PC-3 (cell line): ENCODE measurements around the gene BEST3. TPM values are rescaled to one million over a fixed set of nuclear protein-coding genes. Genes with fewer than 3 reads are reported as not detected.

Experiments
- ATAC-seq: fragments of 200-7000 bp; cut with Tn5 transposase; 2 replicates; pipeline ENCODE4 v1.9.1; 2020; ENCODE audit warnings: mild to moderate bottlenecking, moderate library complexity
- BruUV-seq: library from RNA; stranded (reverse); fragments of 400-500 nt; replicated peaks from 2 replicates; lab custom pipeline; 2021; lab: Mats Ljungman, UMichigan
- CTCF ChIA-PET: fragments of 300-600 bp; sonication (Branson Sonifier 250); formaldehyde crosslinking; loops from one replicate; lab custom pipeline; 2022; ENCODE audit warnings: antibody characterized with exemption; lab: Charles Lee
- POLR2A ChIA-PET: fragments of 300-600 bp; sonication (Branson Sonifier 250); formaldehyde crosslinking; loops from one replicate; lab custom pipeline; 2022; ENCODE audit warnings: antibody characterized with exemption; ENCODE audit not compliant: unreplicated experiment; lab: Charles Lee
- DNase-seq: peaks from one replicate; pipeline ENCODE4 v3.0.0-alpha.2; 2015
- H2AFZ ChIP-seq: fragments of 300-600 bp; sonication (generic); 2 replicates; pipeline ENCODE4 v1.6.0; 2016; ENCODE audit warnings: antibody characterized with exemption, low read length
- H3F3A ChIP-seq: fragments of 300-600 bp; sonication (generic); one replicate; pipeline ENCODE4 v1.6.0; 2017; ENCODE audit warnings: antibody characterized with exemption, low read length, control low read depth, mild to moderate bottlenecking; ENCODE audit not compliant: unreplicated experiment
- H3K27ac ChIP-seq: fragments of 300-600 bp; sonication (generic); 2 replicates; pipeline ENCODE4 v1.5.1; 2016; ENCODE audit warnings: mild to moderate bottlenecking, low read length
- H3K27me3 ChIP-seq: fragments of 300-600 bp; sonication (generic); 2 replicates; pipeline ENCODE4 v1.6.1; 2016; ENCODE audit warnings: low read length, mixed read lengths
- H3K36me3 ChIP-seq: fragments of 300-600 bp; sonication (generic); 2 replicates; pipeline ENCODE4 v1.6.1; 2016; ENCODE audit warnings: low read depth, mixed run types, low read length, mixed read lengths
- H3K4me1 ChIP-seq: fragments of 300-600 bp; sonication (generic); 2 replicates; pipeline ENCODE4 v1.5.1; 2016; ENCODE audit warnings: low read length; ENCODE audit not compliant: insufficient read depth
- H3K4me2 ChIP-seq: fragments of 300-600 bp; sonication (generic); 2 replicates; pipeline ENCODE4 v1.6.0; 2016; ENCODE audit warnings: low read length
- H3K4me3 ChIP-seq: fragments of 300-600 bp; sonication (generic); 2 replicates; pipeline ENCODE4 v1.5.1; 2016; ENCODE audit warnings: mild to moderate bottlenecking, low read length, mixed read lengths
- H3K79me2 ChIP-seq: fragments of 300-600 bp; sonication (generic); 2 replicates; pipeline ENCODE4 v1.6.1; 2017; ENCODE audit warnings: low read length, mixed read lengths
- H3K9ac ChIP-seq: fragments of 300-600 bp; sonication (generic); 2 replicates; pipeline ENCODE4 v1.6.0; 2016; ENCODE audit warnings: mild to moderate bottlenecking, low read length
- H3K9me2 ChIP-seq: fragments of 300-600 bp; sonication (generic); replicated peaks from 2 replicates; pipeline ENCODE4 v1.6.1; 2016; ENCODE audit warnings: mixed run types, low read length, mixed read lengths
- H3K9me3 ChIP-seq: fragments of 300-600 bp; sonication (generic); 2 replicates; pipeline ENCODE4 v1.6.1; 2016; ENCODE audit warnings: low read length, mixed read lengths
- H4K20me1 ChIP-seq: fragments of 300-600 bp; sonication (generic); 2 replicates; pipeline ENCODE4 v1.6.1; 2016; ENCODE audit warnings: low read length, mixed read lengths
- EZH2 ChIP-seq: fragments of 300-600 bp; sonication (generic); IDR thresholded peaks from one replicate; pipeline ENCODE4 v1.6.1; 2017; ENCODE audit warnings: antibody characterized with exemption, mild to moderate bottlenecking, low read length; ENCODE audit not compliant: unreplicated experiment
- EZH2phosphoT487 ChIP-seq: fragments of 300-600 bp; sonication (generic); IDR thresholded peaks from 2 replicates; pipeline ENCODE4 v1.6.1; 2018; ENCODE audit warnings: mild to moderate bottlenecking, antibody characterized with exemption, low read length, borderline replicate concordance
- intact Hi-C: fragments of 100-400 bp; cut with micrococcal nuclease; formaldehyde crosslinking; loops from 2 replicates; pipeline ENCODE4 v1.9.0; 2023
- total RNA-seq: library from RNA; depleted of rRNA; stranded (reverse); fragments of >200 nt; gene quantifications from 2 replicates; pipeline ENCODE4 v1.2.3, GENCODE V29; 2014
- TF ChIP-seq, protein P1 (sequence below): fragments of 300-600 bp; sonication (generic); conservative IDR thresholded peaks from 2 replicates; pipeline ENCODE4 v1.5.1; 2017; ENCODE audit warnings: antibody characterized with exemption, low read depth, mild to moderate bottlenecking, low read length

The BEST3 gene
- total RNA-seq, 1 experiment from 2014 or later: 0.55 TPM

DNA sequence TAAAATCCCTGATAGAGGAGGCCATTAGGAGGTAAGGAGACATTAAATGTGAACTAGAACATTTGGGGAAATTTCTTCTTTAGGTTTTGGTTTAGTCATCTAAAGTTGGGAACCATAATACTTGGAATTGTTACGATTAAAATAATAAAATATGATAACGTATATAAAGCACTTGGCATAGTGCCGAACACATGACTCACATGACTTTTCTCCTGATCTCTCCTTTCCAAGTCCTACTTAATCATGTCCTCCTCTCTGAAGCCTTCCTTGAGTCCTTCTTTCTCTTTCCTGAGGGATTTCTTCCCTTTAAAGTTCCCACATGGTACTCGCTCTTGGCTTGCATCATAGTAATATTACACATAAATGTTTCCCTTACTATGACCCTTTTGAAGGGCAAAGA, 20.0 kb downstream of the BEST3 start:
- intact Hi-C loops: no loop called here
- ChIA-PET POLR2A (no interaction called here), CTCF (no interaction called here)
- no peaks in the 10 kb centered on the region for H3F3A ChIP-seq
- no peak overlapping the region for H3K4me3 ChIP-seq
- no peak overlapping the region for H2AFZ ChIP-seq
- H3K27ac ChIP-seq: no peak overlapping the region
- no peak overlapping the region for H3K4me2 ChIP-seq
- H3K36me3 ChIP-seq: no peaks in the 10 kb centered on the region
- H3K4me1 ChIP-seq: peaks cover 8% of the 10 kb centered on the region; the same call in 1 of the 2 replicates
- peak; percentile 43 for ATAC-seq
- no peaks in the 10 kb centered on the region for H4K20me1 ChIP-seq
- H3K9ac ChIP-seq: no peak overlapping the region
- H3K9me3 ChIP-seq: no peaks in the 10 kb centered on the region
- TF ChIP-seq EZH2phosphoT487: no peak
- TF ChIP-seq, protein P1, sequence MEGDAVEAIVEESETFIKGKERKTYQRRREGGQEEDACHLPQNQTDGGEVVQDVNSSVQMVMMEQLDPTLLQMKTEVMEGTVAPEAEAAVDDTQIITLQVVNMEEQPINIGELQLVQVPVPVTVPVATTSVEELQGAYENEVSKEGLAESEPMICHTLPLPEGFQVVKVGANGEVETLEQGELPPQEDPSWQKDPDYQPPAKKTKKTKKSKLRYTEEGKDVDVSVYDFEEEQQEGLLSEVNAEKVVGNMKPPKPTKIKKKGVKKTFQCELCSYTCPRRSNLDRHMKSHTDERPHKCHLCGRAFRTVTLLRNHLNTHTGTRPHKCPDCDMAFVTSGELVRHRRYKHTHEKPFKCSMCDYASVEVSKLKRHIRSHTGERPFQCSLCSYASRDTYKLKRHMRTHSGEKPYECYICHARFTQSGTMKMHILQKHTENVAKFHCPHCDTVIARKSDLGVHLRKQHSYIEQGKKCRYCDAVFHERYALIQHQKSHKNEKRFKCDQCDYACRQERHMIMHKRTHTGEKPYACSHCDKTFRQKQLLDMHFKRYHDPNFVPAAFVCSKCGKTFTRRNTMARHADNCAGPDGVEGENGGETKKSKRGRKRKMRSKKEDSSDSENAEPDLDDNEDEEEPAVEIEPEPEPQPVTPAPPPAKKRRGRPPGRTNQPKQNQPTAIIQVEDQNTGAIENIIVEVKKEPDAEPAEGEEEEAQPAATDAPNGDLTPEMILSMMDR: no peak
- no peak for TF ChIP-seq EZH2
- DNase-seq: peak; percentile 66
- no peaks in the 10 kb centered on the region for H3K27me3 ChIP-seq
- BruUV-seq: no TSS peak
- H3K79me2 ChIP-seq: no peaks in the 10 kb centered on the region
- H3K9me2 ChIP-seq: no peaks in the 10 kb centered on the region

DNA sequence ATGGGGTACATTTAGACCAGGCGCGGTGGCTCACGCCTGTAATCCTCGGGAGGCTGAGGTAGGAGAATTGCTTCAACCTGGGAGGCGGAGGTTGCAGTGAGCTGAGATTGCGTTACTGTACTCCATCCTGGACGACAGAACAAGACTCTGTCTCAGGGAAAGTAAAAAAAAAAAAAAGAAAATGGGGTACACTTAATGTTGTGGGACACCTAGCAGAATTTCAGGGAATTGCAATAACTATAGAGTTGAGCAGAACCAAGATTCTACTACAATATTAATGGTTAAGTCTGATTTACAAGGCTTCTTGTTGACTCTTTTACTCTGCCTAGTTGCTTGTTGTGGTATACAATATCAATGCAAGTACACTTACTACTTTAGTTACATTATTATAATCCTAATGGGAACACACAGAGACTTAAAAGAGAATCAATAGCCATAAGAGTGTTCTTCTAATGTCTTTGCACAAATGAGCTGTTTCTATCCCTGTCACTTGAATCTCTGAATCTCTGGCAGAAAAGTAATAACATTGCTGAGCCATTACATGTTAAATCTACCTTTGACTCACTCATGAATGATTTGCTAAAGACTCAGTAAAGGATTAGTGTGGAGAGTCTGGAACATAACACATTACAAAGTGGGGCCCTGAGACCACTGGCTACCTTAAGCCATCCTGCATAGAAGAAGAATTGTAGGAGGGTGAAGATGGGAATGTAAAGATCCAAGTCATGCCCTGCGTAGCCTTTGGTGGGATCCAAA, 22.7 kb downstream of the BEST3 start:
- H3K9me3 ChIP-seq: no peaks in the 10 kb centered on the region
- DNase-seq (no peak), ATAC-seq (no peak)
- H3F3A ChIP-seq: no peaks in the 10 kb centered on the region
- H4K20me1 ChIP-seq: no peaks in the 10 kb centered on the region
- H2AFZ ChIP-seq: no peak overlapping the region
- H3K4me1 ChIP-seq: peaks cover 8% of the 10 kb centered on the region; the same call in 1 of the 2 replicates
- CTCF ChIA-PET: no interaction called here
- BruUV-seq: no TSS peak
- no peaks in the 10 kb centered on the region for H3K9me2 ChIP-seq
- POLR2A ChIA-PET: no interaction called here
- H3K27me3 ChIP-seq: no peaks in the 10 kb centered on the region
- no peak overlapping the region for H3K4me3 ChIP-seq
- TF ChIP-seq EZH2phosphoT487: no peak
- TF ChIP-seq, protein P1: peak; percentile 26; the same call in 1 of the 2 replicates
- TF ChIP-seq EZH2: no peak
- no peak overlapping the region for H3K4me2 ChIP-seq
- intact Hi-C loops: no loop called here
- H3K27ac ChIP-seq: no peak overlapping the region
- H3K79me2 ChIP-seq: no peaks in the 10 kb centered on the region
- H3K36me3 ChIP-seq: no peaks in the 10 kb centered on the region
- no peak overlapping the region for H3K9ac ChIP-seq

DNA sequence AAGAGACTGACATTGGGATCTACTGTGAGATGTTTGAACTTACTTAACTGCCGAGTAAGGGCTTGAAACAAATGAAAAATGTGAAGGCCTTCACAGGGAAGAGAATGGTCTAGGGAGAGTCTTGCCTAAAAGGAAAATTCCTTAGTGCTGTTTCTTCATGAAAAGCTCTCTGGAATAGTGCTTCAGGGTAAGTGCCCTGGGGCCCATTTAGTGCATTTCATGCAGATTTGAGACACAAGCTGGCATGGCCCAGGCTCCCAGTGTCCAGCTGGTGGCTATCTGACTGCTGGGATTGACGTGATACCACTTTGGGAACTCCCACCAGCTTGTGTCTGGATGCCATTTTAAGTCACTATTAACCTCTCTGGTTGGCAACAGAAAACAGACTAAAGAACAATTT, 26.9 kb downstream of the BEST3 start:
- Histone ChIP-seq H3K79me2 (no peaks in the 10 kb centered on the region), H3K4me3 (no peak overlapping the region), H3K9me3 (no peaks in the 10 kb centered on the region), H3K4me2 (no peak overlapping the region), H3K27me3 (no peaks in the 10 kb centered on the region), H3K9me2 (no peaks in the 10 kb centered on the region), H3K36me3 (no peaks in the 10 kb centered on the region), H2AFZ (no peak overlapping the region), H3K9ac (no peak overlapping the region), H4K20me1 (no peaks in the 10 kb centered on the region), H3K27ac (no peak overlapping the region), H3K4me1 (no peaks in the 10 kb centered on the region), H3F3A (no peaks in the 10 kb centered on the region)
- POLR2A ChIA-PET: no interaction called here
- ATAC-seq (no peak), DNase-seq (no peak)
- TF ChIP-seq, protein P1: no peak
- TF ChIP-seq EZH2: no peak
- no peak for TF ChIP-seq EZH2phosphoT487
- BruUV-seq: no TSS peak
- intact Hi-C loops: no loop called here
- CTCF ChIA-PET: no interaction called here
